Adrenal gland (tissue), 12 donors: ENCODE measurements around the gene ITPK1. TPM values are rescaled to one million over a fixed set of nuclear protein-coding genes. Genes with fewer than 3 reads are reported as not detected.

Experiments used
- DNase-seq, 7 donors: peaks; one replicate each; pipeline ENCODE4 v3.0.0-alpha.2; 2019 to 2020
- H3K27ac ChIP-seq, 5 donors: fragments of 200-600 bp; sonication (generic) in 4 of 5; 1 replicate in 3 of 5; 2 replicates in 2 of 5; pipeline versions ENCODE4 v1.5.1 to v1.8.0; 2016 to 2020; ENCODE audit warnings: mild to moderate bottlenecking in 1 of 5
- H3K27me3 ChIP-seq: fragments of 200-600 bp; 2 replicates; pipeline ENCODE4 v1.8.0; 2021
- H3K36me3 ChIP-seq, 2 donors: fragments of 200-600 bp; replicated peaks in 1 of 2; 1 replicate in 1 of 2; 2 replicates in 1 of 2; pipeline versions ENCODE4 v1.5.1 to v1.8.0; 2018 to 2022
- H3K4me1 ChIP-seq, 2 donors: fragments of 200-600 bp; replicated peaks in 1 of 2; 1 replicate in 1 of 2; 2 replicates in 1 of 2; pipeline versions ENCODE4 v1.5.1 to v1.8.0; 2018 to 2021
- H3K4me3 ChIP-seq, 4 donors: fragments of 200-600 bp; sonication (generic) in 3 of 4; one replicate each; pipeline ENCODE4 v1.5.1; 2016 to 2018
- H3K9me3 ChIP-seq, 3 donors: fragments of 200-600 bp; sonication (generic) in 1 of 3; replicated peaks in 1 of 3; 1 replicate in 2 of 3; 2 replicates in 1 of 3; pipeline versions ENCODE4 v1.5.1 to v1.8.0; 2016 to 2021
- POLR2A ChIP-seq, 2 donors: fragments of 450-650 bp; IDR thresholded peaks; one replicate each; pipeline ENCODE4 v1.6.1; 2017; ENCODE audit warnings: antibody characterized with exemption in 2 of 2, mild to moderate bottlenecking in 2 of 2, moderate library complexity in 1 of 2
- WGBS, 4 donors: extraction: QIAGEN DNeasy Blood & Tissue Kit in 2 of 4; methylation state at CpG; one replicate each; pipeline versions ENCODE4 v1.1.5 to v1.1.7; 2013 to 2017; 5-methylcytosine and 5-hydroxymethylcytosine counted together
- intact Hi-C, 2 donors: fragments of 100-400 bp; cut with DNase I; formaldehyde crosslinking; loops; one replicate each; pipeline versions ENCODE4 v1.14.1 to v1.15.0; 2022 to 2023
- polyA plus RNA-seq, 3 donors: library from polyadenylated mRNA; stranded (reverse); fragments of 200-250 nt in 2 of 3; fragments of 350-450 nt in 1 of 3; fragmentation: Illumina TruSeq in 1 of 3; extraction: RNeasy Lipid Tissue Mini Kit (QIAGEN cat#74804) in 1 of 3; gene quantifications; one replicate each; pipeline ENCODE4 v1.2.3, GENCODE V29; 2013 to 2014
- total RNA-seq, 9 donors: library from RNA; depleted of rRNA in 4 of 9; stranded (reverse); fragments of >200 nt in 4 of 9; fragments of 120-200 nt in 1 of 9; fragmentation: NEBNext Ultra II Directional in 1 of 9; extraction: Animal tissue kit (Norgen Biotek cat#: 25700) in 1 of 9; gene quantifications; one replicate each; pipeline versions ENCODE4 v1.1.0 to v1.2.4, GENCODE V29; 2013 to 2023
- TF ChIP-seq, protein P1 (sequence below), 6 experiments: fragments of 450-650 bp in 4 of 6; fragments of 200-600 bp in 2 of 6; sonication (generic) in 1 of 6; IDR thresholded peaks; 1 replicate in 5 of 6; 2 replicates in 1 of 6; pipeline versions ENCODE4 v1.5.1 to v1.8.0; 2016 to 2021; ENCODE audit warnings: antibody characterized with exemption in 6 of 6, mild to moderate bottlenecking in 2 of 6, moderate library complexity in 1 of 6
- donor health status: healthy with polysubstance abuse.
- donor health status: Bipolar disorder and iron deficiency.
- donor health status: DM: yes; HTN: yes; CAD: no.
- donor health status: DM: no; HTN: no; CAD: no.
- donor health status: DM: no; HTN: no; CAD: no.
- donor health status: DM: yes; HTN: yes; CAD: no.

The ITPK1 gene
- total and polyA plus RNA-seq, 12 donors: 28.1 to 182 (median 49.2) TPM

GRCh38 chr14:93006567-93007051 lies 109.1 kb downstream of the ITPK1 start:
- Histone ChIP-seq H3K27ac (peak overlapping the region in 2 of 5 donors; percentile 83 to 85), H3K36me3 (no peaks in the 10 kb centered on the region), H3K4me3 (no peak overlapping the region), H3K9me3 (no peaks in the 10 kb centered on the region), H3K4me1 (peaks cover 15 to 36% of the 10 kb centered on the region in 2 donors), H3K27me3 (no peaks in the 10 kb centered on the region)
- TF ChIP-seq POLR2A (IDR thresholded peaks at IDR 0.05): no peak
- TF ChIP-seq, protein P1, sequence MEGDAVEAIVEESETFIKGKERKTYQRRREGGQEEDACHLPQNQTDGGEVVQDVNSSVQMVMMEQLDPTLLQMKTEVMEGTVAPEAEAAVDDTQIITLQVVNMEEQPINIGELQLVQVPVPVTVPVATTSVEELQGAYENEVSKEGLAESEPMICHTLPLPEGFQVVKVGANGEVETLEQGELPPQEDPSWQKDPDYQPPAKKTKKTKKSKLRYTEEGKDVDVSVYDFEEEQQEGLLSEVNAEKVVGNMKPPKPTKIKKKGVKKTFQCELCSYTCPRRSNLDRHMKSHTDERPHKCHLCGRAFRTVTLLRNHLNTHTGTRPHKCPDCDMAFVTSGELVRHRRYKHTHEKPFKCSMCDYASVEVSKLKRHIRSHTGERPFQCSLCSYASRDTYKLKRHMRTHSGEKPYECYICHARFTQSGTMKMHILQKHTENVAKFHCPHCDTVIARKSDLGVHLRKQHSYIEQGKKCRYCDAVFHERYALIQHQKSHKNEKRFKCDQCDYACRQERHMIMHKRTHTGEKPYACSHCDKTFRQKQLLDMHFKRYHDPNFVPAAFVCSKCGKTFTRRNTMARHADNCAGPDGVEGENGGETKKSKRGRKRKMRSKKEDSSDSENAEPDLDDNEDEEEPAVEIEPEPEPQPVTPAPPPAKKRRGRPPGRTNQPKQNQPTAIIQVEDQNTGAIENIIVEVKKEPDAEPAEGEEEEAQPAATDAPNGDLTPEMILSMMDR (IDR thresholded peaks at IDR 0.05): no peak
- WGBS, 4 donors: 76 to 89% (median 78%) methylated on average over 4 to 6 of the region's 6 CpGs
- peak in 2 of 7 donors; percentile 25 to 32 for DNase-seq
- intact Hi-C loops: no loop called here

DNA sequence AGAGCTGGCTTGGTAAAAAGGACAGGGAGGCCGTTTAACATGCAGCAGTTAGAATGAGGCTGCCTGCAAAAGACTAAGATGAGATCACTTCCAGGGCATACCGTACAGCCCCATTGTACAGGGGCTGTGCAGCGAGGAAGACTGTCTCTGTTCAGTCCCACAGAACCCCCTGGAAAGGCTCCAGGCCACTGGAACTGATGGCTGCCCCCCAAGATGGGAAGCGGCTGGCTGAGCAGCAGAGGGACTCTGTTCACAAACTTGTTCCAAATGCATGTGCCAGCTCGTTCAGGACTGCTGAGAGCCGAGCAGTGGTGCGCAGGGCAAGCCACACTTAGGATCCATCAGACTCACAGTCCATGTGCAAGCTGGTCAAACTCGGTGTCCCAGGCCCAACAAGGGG lies 109.9 kb downstream of the ITPK1 start:
- peak overlapping the region in 1 of 5 donors; percentile 85 for H3K27ac ChIP-seq
- peaks cover 15 to 32% of the 10 kb centered on the region in 2 donors for H3K4me1 ChIP-seq
- no peak overlapping the region for H3K4me3 ChIP-seq
- no peak for TF ChIP-seq POLR2A (IDR thresholded peaks at IDR 0.05)
- TF ChIP-seq, protein P1 (IDR thresholded peaks at IDR 0.05): no peak
- intact Hi-C loops: no loop called here
- no peaks in the 10 kb centered on the region for H3K36me3 ChIP-seq
- no peaks in the 10 kb centered on the region for H3K9me3 ChIP-seq
- H3K27me3 ChIP-seq: no peaks in the 10 kb centered on the region
- no peak for DNase-seq
- WGBS, 4 donors: 79 to 91% (median 89%) methylated on average over 4 to 8 of the region's 8 CpGs

DNA sequence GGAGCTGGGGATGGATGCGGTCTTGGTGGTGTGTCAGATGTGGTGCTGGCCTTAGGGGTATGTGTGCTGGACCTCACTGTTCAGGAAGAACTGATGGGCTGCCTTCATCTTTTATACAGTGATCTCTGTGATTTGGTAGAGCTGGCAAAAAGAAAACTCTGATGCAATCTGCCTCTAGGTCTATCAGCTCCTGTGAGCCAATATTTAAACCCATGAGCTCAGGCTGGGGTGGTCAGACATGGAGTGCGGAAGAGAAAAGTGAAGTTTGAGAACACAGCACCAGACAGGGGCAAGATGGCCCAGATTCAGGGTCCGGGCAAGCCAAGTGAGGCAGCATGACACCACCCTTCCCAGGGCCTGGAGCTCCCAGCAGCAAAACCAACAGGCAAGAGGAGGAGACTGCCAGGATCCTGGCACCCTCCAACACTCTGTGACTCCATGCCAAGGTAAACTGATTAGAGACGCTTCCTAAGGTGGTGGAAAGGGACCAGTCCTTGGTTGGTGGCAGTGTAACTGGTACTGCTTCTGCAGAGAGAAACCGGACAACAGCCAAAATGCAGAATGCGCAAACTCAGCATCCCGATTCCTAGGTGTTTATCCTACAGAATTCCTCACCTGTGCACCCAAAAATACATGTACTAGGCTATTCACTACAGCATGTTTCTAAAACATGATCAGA lies 110.5 kb downstream of the ITPK1 start:
- intact Hi-C loops: no loop called here
- H3K4me1 ChIP-seq: peaks cover 15 to 32% of the 10 kb centered on the region in 2 donors
- WGBS, 4 donors: 89 to 93% (median 91%) methylated on average over 7 of the region's 7 CpGs
- H3K4me3 ChIP-seq: no peak overlapping the region
- no peaks in the 10 kb centered on the region for H3K36me3 ChIP-seq
- TF ChIP-seq POLR2A (IDR thresholded peaks at IDR 0.05): no peak
- TF ChIP-seq, protein P1 (IDR thresholded peaks at IDR 0.05): no peak
- no peaks in the 10 kb centered on the region for H3K9me3 ChIP-seq
- H3K27ac ChIP-seq: peak overlapping the region in 1 of 5 donors; percentile 26
- no peaks in the 10 kb centered on the region for H3K27me3 ChIP-seq
- DNase-seq: no peak

DNA sequence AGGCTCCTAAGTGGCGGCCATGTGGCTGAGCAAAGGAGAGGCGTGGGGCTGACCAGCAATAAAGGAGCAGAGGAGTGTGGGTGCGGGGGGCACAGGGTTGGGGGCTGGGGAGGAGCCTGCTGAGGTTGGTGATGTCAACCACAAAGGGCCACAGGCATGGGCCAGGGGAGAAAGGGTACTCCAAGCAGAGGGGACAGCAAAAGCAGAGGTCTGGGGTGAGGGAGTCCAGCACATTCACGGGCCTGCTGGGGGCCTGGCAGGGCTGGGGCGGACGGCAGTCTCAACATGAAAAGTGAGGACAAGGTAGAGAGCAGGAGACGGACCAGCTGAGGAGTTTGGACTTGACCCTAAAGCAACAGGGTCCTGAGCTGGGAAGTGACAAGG lies 111.0 kb downstream of the ITPK1 start:
- no peak for DNase-seq
- Histone ChIP-seq H3K27me3 (no peaks in the 10 kb centered on the region), H3K4me3 (no peak overlapping the region), H3K27ac (no peak overlapping the region), H3K9me3 (no peaks in the 10 kb centered on the region), H3K36me3 (no peaks in the 10 kb centered on the region), H3K4me1 (peaks cover 15 to 32% of the 10 kb centered on the region in 2 donors)
- TF ChIP-seq, protein P1 (IDR thresholded peaks at IDR 0.05): no peak
- TF ChIP-seq POLR2A (IDR thresholded peaks at IDR 0.05): no peak
- 89 to 97% (median 95%) methylated on average over 7 of the region's 7 CpGs for WGBS, 4 donors
- intact Hi-C loops: no loop called here
